Astrocyte (in vitro differentiated cells and primary cell): Measurements from ENCODE around the gene GPC5. TPM values are rescaled to one million over a fixed set of nuclear protein-coding genes. Genes with fewer than 3 reads are reported as not detected.

Experiments used
- DNase-seq: peaks from one replicate; pipeline ENCODE4 v3.0.0-alpha.2; 2010; ENCODE audit warnings: low read depth
- FAIRE-seq: peaks from 2 replicates; lab custom pipeline; 2011; peaks lifted over from hg19 to GRCh38; lab: Jason Lieb, UNC
- H2AFZ ChIP-seq: 2 replicates; pipeline ENCODE4 v1.6.0; 2012; ENCODE audit warnings: low read depth, low read length, inconsistent platforms
- H3K27ac ChIP-seq: 2 replicates; pipeline ENCODE4 v1.5.1; 2011; ENCODE audit warnings: low read depth, low read length, inconsistent platforms
- H3K27me3 ChIP-seq: 2 replicates; pipeline ENCODE4 v1.6.0; 2011; ENCODE audit warnings: low read length, inconsistent platforms; ENCODE audit not compliant: insufficient read depth
- H3K36me3 ChIP-seq: 2 replicates; pipeline ENCODE4 v1.5.1; 2011; ENCODE audit warnings: low read length, inconsistent platforms; ENCODE audit not compliant: insufficient read depth
- H3K4me1 ChIP-seq: 2 replicates; pipeline ENCODE4 v1.5.1; 2011; ENCODE audit warnings: low read length, inconsistent platforms; ENCODE audit not compliant: insufficient read depth
- H3K4me2 ChIP-seq: 2 replicates; pipeline ENCODE4 v1.6.0; 2012; ENCODE audit warnings: low read length, inconsistent platforms
- H3K4me3 ChIP-seq: 2 replicates; pipeline ENCODE4 v1.5.1; 2011; ENCODE audit warnings: low read depth, mild to moderate bottlenecking, low read length, inconsistent platforms; ENCODE audit not compliant: insufficient read depth
- H3K79me2 ChIP-seq: 2 replicates; pipeline ENCODE4 v1.6.0; 2012; ENCODE audit warnings: mild to moderate bottlenecking, low read length, inconsistent platforms; ENCODE audit not compliant: insufficient read depth
- H3K9ac ChIP-seq: 2 replicates; pipeline ENCODE4 v1.6.0; 2012; ENCODE audit warnings: mild to moderate bottlenecking, low read length, inconsistent platforms
- H3K9me3 ChIP-seq: 2 replicates; pipeline ENCODE4 v1.5.1; 2012; ENCODE audit warnings: low read depth, mild to moderate bottlenecking, low read length, inconsistent platforms; ENCODE audit not compliant: insufficient read depth
- H4K20me1 ChIP-seq: 2 replicates; pipeline ENCODE4 v1.6.0; 2012; ENCODE audit warnings: low read length, inconsistent platforms; ENCODE audit not compliant: insufficient read depth
- H3K27ac Mint-ChIP-seq: one replicate; pipeline ENCODE4 v1.8.0; 2021; ENCODE audit warnings: mild to moderate bottlenecking, mixed read lengths; ENCODE audit not compliant: unreplicated experiment
- H3K27me3 Mint-ChIP-seq: one replicate; pipeline ENCODE4 v1.8.0; 2021; ENCODE audit warnings: low read depth, mixed read lengths; ENCODE audit not compliant: unreplicated experiment
- H3K36me3 Mint-ChIP-seq: one replicate; pipeline ENCODE4 v1.8.0; 2021; ENCODE audit warnings: low read depth, mixed read lengths; ENCODE audit not compliant: unreplicated experiment
- H3K4me1 Mint-ChIP-seq: one replicate; pipeline ENCODE4 v1.8.0; 2021; ENCODE audit warnings: low read depth, mixed read lengths; ENCODE audit not compliant: unreplicated experiment
- H3K4me3 Mint-ChIP-seq: one replicate; pipeline ENCODE4 v1.8.0; 2021; ENCODE audit warnings: mild to moderate bottlenecking, moderate library complexity, mixed read lengths; ENCODE audit not compliant: unreplicated experiment
- H3K9me3 Mint-ChIP-seq: one replicate; pipeline ENCODE4 v1.8.0; 2021; ENCODE audit warnings: mild to moderate bottlenecking, mixed read lengths; ENCODE audit not compliant: unreplicated experiment
- EZH2 ChIP-seq: IDR thresholded peaks from 2 replicates; pipeline ENCODE4 v1.6.1; 2012; ENCODE audit warnings: mild to moderate bottlenecking, low read length, inconsistent platforms; ENCODE audit not compliant: insufficient read depth
- total RNA-seq: library from RNA; stranded (reverse); gene quantifications from 2 replicates; pipeline ENCODE4 v1.2.1, GENCODE V29; 2021
- TF ChIP-seq, protein P1 (sequence below): IDR thresholded peaks from 2 replicates; pipeline ENCODE4 v1.5.1; 2011; ENCODE audit warnings: low read depth, mild to moderate bottlenecking, inconsistent platforms, low read length, moderate library complexity; ENCODE audit not compliant: insufficient read depth

The GPC5 gene
- total RNA-seq, 1 donor from 2014 or later, result 1.1 TPM

DNA sequence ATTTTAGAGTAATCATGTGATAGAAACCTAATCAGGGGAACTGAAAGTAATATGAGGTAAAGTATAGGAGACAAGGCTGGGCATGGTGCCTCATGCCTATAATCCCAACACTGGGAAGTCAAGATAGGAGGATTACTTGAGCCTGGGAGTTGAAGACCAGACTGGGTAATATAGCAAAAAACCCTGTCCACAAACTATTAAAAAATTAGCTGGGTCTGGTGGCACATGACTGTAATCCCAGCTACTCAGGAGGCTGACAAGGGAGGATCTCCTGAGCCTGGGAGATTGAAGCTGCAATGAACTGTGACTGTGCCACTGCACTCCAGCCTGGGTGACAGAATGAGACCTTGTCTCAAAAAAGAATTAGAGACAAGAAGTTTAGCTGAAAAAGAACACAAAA, 469.9 kb downstream of the GPC5 start:
- no peaks in the 10 kb centered on the region for H3K36me3 ChIP-seq
- no peaks in the 10 kb centered on the region for H3K27me3 ChIP-seq
- H2AFZ ChIP-seq, result no peak overlapping the region
- FAIRE-seq, result no peak
- no peak overlapping the region for H3K9ac ChIP-seq
- H3K4me2 ChIP-seq, result no peak overlapping the region
- Mint-ChIP-seq H3K4me3 (no peak overlapping the region), H3K4me1 (no peaks in the 10 kb centered on the region), H3K27ac (no peak overlapping the region), H3K9me3 (no peaks in the 10 kb centered on the region), H3K27me3 (no peaks in the 10 kb centered on the region), H3K36me3 (no peaks in the 10 kb centered on the region)
- no peaks in the 10 kb centered on the region for H3K4me1 ChIP-seq
- TF ChIP-seq EZH2, result no peak
- TF ChIP-seq, protein P1, sequence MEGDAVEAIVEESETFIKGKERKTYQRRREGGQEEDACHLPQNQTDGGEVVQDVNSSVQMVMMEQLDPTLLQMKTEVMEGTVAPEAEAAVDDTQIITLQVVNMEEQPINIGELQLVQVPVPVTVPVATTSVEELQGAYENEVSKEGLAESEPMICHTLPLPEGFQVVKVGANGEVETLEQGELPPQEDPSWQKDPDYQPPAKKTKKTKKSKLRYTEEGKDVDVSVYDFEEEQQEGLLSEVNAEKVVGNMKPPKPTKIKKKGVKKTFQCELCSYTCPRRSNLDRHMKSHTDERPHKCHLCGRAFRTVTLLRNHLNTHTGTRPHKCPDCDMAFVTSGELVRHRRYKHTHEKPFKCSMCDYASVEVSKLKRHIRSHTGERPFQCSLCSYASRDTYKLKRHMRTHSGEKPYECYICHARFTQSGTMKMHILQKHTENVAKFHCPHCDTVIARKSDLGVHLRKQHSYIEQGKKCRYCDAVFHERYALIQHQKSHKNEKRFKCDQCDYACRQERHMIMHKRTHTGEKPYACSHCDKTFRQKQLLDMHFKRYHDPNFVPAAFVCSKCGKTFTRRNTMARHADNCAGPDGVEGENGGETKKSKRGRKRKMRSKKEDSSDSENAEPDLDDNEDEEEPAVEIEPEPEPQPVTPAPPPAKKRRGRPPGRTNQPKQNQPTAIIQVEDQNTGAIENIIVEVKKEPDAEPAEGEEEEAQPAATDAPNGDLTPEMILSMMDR, result no peak
- no peaks in the 10 kb centered on the region for H3K79me2 ChIP-seq
- no peak overlapping the region for H3K27ac ChIP-seq
- H3K9me3 ChIP-seq, result no peaks in the 10 kb centered on the region
- H4K20me1 ChIP-seq, result no peaks in the 10 kb centered on the region
- no peak for DNase-seq
- H3K4me3 ChIP-seq, result no peak overlapping the region

DNA sequence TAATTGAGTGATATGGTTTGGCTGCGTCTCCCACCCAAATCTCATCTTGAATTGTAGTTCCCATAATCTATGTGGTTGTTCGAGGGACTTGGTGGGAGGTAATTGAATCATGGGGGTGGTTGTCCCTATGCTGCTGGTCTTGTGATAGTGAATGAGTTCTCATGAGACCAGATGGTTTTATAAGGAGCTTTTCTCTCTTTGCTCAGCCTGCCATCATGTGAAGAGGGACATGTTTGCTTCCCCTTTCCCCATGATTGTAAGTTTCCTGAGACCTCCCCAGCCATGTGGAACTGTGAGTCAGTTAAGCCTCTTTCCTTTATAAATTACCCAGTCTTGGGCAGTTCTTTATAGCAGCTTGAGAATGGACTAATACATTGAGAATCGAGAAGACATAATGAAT, 480.1 kb downstream of the GPC5 start:
- Histone ChIP-seq H3K4me1 (no peaks in the 10 kb centered on the region), H3K79me2 (no peaks in the 10 kb centered on the region), H2AFZ (no peak overlapping the region), H3K9me3 (no peaks in the 10 kb centered on the region), H3K4me2 (no peak overlapping the region), H3K27ac (no peak overlapping the region), H3K9ac (no peak overlapping the region), H4K20me1 (no peaks in the 10 kb centered on the region), H3K36me3 (no peaks in the 10 kb centered on the region), H3K4me3 (no peak overlapping the region), H3K27me3 (no peaks in the 10 kb centered on the region)
- no peak overlapping the region for H3K27ac Mint-ChIP-seq
- FAIRE-seq, result no peak
- H3K4me3 Mint-ChIP-seq, result no peak overlapping the region
- no peak for TF ChIP-seq EZH2
- TF ChIP-seq, protein P1, result no peak
- H3K9me3 Mint-ChIP-seq, result no peaks in the 10 kb centered on the region
- H3K4me1 Mint-ChIP-seq, result peaks cover 3% of the 10 kb centered on the region
- DNase-seq, result no peak
- H3K27me3 Mint-ChIP-seq, result no peaks in the 10 kb centered on the region
- no peaks in the 10 kb centered on the region for H3K36me3 Mint-ChIP-seq

DNA sequence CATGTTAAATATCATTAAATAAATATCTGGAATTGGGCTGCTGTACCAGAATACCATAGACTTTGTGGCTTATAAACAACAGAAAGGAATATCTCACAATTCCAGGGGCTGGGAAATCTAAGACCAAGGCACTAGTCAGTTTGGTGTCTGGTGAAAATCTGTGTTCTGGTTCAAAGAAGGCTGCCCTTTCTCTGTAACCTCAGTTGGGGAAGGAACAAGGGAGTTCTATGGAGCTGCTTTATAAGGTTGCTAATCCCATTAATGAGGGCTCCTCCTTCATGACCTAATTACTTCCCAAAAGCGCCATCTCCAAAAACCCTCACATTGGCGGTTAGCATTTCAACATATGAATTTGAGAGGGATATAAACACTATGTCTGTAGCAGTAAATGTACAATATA, 480.9 kb downstream of the GPC5 start:
- Histone ChIP-seq H4K20me1 (no peaks in the 10 kb centered on the region), H3K9ac (no peak overlapping the region), H3K79me2 (no peaks in the 10 kb centered on the region), H3K27me3 (no peaks in the 10 kb centered on the region), H3K4me3 (no peak overlapping the region), H2AFZ (no peak overlapping the region), H3K4me2 (no peak overlapping the region), H3K27ac (no peak overlapping the region), H3K4me1 (no peaks in the 10 kb centered on the region), H3K9me3 (no peaks in the 10 kb centered on the region), H3K36me3 (no peaks in the 10 kb centered on the region)
- H3K4me1 Mint-ChIP-seq, result peaks cover 3% of the 10 kb centered on the region
- H3K27ac Mint-ChIP-seq, result no peak overlapping the region
- no peaks in the 10 kb centered on the region for H3K27me3 Mint-ChIP-seq
- no peaks in the 10 kb centered on the region for H3K9me3 Mint-ChIP-seq
- H3K36me3 Mint-ChIP-seq, result no peaks in the 10 kb centered on the region
- FAIRE-seq (no peak), DNase-seq (no peak)
- H3K4me3 Mint-ChIP-seq, result no peak overlapping the region
- no peak for TF ChIP-seq EZH2
